ENCODE results near the gene SMARCD1.

Gene SMARCD1

DNA sequence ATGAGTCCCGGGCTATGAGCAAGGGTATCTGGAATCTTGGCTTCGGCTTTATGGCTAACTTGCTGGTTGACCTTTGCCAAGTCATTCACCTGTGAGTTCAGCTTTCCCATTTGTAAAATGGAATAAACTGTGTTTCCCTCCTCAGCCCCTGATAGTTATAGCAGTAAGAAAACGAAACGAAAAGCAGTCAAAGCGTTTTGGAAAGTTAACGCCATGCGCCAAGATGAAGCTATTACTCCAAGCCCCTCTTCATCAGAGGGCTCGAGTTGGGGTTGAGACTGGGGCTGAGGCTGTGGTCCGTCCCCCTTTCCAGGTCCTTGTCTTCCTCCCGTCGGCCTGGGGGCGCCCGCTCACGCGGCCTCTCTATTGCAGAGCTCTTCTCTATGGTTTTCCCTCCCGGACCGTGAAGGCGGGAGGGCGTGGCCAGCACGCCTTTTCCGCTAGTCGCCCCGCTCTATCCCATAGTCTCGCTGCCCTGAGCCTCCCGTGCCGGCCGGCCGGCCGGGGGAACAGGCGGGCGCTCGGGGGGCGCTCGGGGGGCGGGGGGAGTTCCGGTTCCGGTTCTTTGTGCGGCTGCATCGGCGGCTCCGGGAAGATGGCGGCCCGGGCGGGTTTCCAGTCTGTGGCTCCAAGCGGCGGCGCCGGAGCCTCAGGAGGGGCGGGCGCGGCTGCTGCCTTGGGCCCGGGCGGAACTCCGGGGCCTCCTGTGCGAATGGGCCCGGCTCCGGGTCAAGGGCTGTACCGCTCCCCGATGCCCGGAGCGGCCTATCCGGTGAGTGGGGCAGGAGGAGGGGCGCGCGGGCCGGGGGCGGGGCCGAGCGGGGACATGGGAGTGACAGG, at the start of gene SMARCD1:
Gene SMARCD1 (plus strand): TSS at position 568 of the 840 bp plus-strand sequence. CDS start 28 bp downstream, at position 596.
- DNase-seq, result peak; percentile 89

DNA sequence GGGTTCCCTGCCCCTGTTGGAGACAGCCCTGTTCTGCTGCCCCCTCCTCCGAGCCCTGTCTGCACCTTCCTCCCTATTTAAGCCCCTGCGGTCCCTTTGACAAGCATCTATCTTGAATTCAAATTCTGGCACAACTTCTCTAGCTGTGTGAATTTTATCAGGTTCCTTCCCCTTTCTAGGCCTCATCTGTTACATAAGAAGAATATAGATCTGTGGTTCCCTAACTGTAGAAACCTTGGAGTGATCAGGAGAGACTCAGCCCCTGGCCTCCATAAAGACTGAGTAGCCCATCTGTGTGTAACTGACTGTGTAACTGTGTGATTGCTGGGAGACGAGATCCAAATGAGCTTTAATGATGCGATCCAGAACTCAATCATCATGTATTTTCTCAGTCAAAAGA, 46.8 kb upstream of the SMARCD1 start:
- no peak for DNase-seq

DNA sequence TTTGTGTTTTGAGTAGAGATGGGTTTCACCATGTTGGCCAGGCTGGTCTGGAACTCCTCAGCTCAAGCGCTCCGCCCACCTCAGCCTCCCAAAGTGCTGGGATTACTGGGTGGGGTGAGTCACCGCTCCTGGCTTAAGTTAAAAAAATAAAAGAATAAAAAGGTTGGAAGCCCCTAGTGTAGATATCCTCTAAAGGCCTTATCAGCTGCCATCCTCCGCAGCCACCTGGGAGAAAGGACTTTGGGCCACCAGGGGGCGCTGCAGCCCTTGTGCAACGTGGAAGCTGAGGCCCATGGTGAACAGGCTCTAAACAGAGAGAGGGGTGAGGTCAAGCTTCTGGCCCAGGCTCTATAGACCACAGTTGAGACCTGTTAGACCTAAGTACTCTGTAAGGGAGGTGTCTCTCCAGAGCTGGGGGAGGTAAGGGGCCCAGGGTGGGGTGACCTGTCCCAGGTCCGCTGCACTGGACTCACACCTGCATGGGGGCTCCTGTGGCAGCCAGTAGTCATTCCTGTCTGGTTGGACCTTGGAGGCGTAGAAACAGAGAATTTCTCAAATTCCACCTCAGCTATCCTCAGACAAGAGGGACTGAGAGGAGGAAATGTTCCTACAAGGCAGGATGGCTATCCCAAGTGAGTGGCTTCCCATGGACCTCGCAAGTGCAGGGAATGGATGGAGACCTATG, 45.8 kb upstream of the SMARCD1 start:
- DNase-seq, result peak; percentile 70

DNA sequence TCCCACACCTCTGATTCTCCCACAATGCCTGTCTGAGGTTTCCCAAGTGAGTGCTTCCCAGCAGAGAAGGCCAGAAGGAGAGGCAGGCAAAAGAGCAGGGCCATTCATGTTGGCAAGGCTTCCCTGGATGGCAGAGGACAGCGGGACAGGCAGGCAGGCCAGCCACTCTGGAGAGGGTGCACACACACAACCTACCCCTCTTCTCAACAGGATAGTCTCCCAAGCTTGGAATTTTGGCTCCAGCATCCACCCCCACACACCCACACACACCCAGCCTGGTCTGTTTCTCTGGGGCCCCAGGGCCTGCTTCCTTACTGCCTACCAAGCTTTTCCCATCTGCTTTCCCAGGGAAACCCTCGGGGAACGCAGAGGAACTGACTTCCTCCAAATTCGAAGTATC, 44.5 kb upstream of the SMARCD1 start:
- no peak for DNase-seq

DNA sequence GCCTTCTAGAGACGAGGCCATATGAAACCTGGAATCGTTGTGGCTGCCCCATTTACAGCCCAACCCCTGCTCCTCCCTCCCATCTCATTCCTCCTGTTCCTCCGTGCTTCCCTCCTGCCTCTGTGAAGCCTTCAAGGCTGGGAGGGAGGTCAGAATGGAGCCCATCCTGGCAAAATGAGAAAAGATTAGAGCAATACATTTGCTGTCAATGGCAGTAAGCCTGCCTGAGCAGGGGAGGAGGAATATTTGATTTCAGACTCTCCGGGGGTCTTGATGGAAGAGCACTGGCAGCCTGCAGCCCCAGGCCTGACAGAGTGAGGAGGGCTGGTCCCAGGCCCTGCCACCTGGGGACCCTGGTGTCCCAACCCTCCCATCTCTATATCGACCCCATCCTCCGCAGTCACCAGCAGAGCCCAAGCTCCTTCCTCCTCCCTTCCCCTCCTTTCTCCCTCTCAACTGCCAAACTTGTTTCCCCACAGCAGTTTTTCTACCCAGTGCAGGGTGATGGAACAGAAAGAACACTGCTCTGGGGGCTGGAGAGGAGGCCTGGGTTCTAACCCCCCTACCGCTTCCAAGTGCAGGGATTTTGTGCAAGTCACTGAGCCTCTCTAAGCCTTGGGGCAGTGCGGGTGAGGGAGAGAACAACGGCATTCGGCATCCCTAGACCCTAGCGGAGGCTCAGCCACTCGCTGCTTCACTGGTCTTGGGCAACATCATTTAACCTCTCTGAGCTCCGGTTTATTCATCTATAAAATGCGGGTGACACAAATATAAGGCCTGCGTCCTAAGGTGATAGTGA, 43.9 kb upstream of the SMARCD1 start:
- DNase-seq, result no peak

DNA sequence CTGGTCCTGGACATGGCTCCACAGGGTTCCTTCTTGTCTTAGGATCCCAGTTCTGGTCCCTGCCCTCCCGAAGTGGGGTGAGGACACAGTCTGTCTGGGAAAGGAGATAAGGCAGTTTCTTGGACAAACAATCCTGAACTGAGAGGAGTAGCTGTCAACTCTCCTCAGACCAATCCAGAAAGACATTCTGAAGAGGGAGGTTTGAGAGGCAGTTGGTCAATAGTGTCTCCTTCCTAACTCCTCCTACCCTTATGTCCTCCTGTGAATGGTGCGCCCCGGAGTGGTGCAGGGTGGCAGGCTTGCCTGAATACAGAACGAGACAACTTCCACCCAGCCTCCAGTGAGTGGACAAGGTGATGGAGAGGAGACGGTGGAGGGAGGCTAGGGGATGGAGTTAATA, 43.2 kb upstream of the SMARCD1 start:
- no peak for DNase-seq

DNA sequence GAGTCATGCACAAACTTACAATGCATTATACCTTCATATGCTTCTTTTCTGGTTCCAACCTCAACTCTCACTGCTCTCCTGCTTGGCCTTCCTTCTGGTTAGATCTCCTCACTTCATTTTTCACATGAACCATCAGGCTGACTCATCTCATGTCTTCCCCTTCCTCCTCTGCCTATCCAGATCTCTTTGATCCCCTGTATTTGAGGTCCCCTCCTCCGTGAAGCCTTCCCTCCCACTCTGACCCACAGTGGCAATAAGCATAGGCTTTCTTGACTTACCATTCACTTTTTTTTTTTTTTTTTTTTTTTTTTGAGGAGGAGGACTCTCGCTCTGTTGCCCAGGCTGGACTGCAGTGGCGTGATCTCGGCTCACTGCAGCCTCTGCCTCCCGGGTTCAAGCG, 42.4 kb upstream of the SMARCD1 start:
- DNase-seq, result no peak

DNA sequence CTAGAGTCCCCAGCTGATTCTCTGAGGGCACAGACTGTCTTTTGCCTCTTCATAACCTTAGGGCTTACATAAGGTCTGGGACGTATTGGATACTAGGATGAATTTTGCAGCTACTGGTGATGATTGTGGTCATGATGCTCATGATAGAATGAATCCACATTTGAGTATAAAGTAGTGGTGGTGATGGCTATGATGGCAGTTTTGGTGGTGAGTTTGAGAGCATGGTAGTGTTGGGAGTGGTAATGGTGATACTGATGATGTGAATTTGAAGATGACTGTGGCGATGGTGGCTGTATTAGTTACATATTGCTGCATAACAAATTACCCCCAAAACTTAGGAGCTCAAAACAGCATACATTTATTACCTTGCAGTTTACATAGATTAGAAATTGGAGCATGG, 41.8 kb upstream of the SMARCD1 start:
- DNase-seq, result no peak

DNA sequence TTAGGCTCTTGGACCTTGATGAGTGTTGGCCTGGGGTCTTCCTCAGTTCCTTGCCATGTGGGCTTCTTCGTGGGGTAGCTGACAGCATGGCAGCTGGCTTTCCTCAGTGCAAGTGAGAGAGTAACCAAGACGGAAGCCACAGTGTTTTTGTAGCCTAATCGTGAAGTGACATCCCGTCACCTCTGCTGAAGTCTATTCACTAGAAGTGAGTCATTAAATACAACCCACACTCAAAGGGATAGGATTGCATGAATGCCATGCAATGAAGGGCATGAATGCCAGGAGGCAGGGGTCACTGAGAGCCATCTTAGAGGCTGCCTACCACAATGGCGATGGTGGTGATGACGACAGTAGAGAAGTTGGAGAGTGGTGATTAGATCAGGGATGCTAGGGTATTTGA, 41.3 kb upstream of the SMARCD1 start:
- no peak for DNase-seq

DNA sequence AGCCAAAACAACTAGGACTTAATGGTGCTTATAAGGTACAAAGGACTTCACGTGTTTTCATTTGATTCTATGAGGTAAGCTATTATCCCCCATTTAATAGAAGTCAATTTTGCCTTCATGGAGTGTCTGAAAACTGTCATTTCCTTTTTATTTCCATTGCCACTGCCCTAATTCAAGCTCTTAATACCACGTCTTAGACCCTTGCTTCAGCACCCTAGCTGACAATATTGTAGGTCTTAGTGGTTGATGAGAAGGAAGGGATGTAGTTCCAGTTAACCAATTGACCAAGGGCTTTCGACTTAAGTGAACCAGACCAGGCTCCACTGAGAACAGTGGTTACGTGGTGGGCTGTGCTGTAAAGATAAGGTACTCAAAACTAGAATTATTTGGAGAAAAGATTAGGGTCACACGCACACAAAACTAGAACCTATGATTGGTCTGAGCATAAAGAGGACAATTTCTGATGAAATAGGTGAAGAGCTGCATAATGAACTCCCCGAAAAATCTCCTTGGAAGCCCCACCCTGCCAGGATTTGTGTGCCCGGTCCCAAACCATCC, 37.4 kb upstream of the SMARCD1 start:
- DNase-seq, result no peak

DNA sequence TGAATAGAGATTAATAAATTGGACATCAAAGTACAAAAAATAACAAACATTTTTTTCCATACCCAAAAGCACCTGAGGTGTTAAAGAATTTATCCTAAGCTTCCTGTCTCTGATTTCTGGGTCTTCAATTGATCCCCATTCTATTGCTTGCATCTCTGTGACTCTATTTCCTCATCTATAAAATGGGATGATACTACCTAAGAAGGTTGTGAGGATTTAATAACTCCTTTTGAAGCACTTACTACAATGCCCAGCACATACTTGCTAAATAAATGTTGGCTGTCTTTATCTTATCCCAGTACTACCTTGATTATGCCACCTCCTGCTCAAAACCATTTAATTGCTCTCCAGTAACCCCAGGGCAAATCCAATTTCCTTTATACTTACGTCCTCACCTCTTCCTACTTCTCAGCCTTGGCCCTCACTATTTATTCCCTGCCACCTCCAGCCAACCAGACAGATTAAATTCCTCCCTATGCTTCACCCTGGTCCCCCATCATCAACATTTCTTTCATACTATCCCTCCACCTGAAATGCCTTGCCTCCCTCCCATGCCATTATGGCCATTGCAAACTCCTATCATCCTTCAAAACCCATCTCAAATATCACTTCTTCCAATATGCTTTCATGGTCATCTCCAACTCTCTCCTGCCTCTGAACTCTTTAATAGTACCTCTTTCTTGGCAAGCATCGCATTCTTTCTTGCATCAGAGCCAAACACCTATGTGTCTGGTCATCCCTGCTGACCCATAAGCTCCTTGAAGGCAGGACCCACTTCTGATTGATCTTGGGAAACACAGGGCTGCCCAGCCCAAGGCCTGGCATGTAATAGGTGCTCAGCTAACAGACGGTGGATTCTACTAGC, 35.7 kb upstream of the SMARCD1 start:
- no peak for DNase-seq

DNA sequence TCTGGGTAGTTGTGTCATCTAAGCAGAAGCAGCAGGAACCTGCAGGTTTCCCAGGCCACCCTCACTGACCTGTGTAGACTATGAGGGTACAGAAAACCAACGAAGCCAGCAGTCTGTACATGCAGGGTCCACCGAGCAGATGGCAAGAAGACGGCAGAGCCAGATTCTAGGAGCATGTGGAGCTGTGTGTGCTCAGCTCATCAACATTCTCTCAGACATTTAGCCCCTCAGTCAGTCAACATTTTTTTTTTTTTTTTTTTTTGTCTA, 35.1 kb upstream of the SMARCD1 start:
- DNase-seq, result no peak

DNA sequence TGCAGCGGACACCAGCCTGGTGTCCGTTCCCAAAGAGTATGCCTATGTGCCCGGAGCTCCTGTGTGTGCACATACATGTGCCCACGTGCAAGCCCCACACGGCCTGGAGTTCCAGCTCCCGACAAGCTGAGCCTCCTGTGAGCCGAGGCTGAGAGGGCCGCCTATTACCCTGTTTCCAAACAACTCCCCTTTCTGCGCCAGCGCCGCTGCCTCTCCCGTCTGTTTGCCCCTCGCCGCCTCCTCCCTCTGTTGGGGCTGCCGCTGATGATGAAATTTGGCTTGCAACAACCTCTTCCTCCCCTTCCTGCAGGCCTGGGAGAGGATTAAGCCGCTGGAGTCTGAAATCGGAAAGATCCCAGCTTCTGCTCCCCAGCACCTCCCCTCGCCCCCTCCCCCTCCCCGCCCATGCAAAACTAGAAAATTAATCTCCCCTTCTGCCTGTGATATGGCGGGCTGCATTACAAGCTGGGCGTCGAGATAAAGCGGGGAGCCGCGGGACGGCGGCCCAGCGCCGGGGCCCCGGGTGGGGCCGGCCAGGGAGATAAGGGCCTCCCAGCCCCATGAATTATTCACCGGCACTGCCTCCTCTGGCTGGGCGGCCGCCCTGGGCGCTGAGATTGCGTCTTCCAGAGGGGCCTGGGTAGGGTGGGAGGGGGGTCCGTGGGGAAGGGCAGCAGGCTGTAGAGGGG, 34.6 kb upstream of the SMARCD1 start:
- no peak for DNase-seq

DNA sequence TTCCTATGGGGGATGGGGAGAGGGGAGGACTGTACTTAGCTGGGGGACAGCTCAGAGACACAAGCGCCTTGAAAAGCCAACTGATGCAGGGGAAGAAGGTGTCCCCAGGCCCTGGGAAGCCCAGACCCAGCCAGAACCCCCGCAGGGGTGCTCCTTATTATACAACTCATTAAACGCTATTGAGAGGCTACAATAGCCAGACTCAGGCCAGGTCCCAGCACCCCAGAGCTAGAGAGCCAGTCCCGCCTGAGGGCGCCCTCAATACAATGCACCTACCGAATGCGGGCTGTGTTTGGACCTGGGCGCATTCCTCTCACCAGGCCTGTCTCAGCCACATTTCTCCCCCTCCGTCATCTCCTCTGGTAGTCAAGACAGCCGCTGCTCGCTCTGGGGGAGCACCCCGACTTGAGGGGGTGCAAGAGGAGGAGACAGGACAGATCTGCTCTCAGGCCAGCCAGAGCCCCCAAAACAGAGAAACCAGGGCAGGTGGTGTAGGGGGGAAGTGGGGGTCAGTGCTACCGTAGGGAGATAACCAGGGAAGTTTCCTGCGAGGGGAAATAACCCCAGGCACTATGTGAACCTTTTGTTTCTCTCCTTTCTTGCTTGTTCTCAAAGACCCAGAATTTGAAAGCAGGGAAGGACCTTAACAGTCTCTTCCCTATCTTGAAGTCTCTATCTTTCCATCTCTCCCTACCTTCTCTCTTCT, 33.9 kb upstream of the SMARCD1 start:
- DNase-seq, result no peak

DNA sequence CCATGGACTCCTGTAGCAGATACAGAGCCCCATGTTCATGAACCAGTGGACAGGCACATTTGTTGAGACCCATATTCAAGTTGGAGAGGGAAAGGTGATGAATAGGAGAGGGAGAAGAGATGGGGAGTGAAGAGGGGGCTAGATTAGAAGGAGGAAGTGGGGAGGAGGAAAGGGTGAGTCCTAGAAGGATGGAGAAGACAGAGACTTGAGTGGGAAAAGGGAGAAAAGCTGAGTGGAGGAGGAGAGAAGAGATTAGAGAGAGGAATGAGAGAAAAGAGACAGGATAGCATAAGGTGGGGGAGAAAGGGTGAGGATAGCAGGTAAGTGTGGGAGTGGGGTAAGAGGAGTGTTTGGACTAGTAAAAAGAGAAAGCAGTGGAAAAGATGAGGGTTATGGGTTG, 32.6 kb upstream of the SMARCD1 start:
- no peak for DNase-seq

DNA sequence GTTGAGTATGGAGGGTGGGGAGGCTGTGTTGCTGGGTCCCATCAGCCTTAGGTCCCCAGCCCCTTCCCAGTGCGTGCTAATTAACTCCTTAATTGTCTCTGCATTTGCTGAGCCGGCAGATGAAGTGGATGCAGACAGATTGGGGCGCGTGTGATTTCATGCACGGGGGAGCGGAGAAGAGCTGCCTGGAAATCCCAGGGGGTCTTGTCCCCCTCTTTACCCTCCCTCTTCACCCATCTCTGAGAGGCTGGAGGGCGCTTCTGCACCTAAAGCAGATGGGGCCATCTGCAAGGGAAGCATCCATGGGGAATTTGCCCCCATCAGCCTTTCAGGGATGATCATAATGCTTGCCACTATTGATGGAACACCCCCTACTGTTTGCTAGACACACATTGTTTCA, 32.2 kb upstream of the SMARCD1 start:
- DNase-seq, result no peak

DNA sequence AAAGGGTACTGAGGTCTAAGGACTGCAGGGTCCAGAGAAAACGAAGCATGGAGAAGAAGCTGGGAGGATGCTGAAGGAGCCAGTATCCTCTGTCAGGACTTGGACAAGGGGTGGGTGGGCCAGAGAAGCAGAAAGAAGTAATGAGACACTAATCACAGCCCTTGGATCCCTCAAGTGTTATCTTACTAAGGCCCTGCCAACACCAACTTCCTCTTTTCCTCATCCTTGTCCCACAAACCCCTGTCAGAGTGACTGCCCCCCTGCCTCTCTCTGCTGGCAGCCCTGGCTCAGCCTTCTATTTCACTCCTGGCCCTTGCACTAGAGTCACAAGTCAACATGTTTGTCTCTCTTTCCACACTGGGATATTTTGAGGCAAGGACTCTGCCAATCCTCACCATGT, 31.6 kb upstream of the SMARCD1 start:
- DNase-seq, result no peak

DNA sequence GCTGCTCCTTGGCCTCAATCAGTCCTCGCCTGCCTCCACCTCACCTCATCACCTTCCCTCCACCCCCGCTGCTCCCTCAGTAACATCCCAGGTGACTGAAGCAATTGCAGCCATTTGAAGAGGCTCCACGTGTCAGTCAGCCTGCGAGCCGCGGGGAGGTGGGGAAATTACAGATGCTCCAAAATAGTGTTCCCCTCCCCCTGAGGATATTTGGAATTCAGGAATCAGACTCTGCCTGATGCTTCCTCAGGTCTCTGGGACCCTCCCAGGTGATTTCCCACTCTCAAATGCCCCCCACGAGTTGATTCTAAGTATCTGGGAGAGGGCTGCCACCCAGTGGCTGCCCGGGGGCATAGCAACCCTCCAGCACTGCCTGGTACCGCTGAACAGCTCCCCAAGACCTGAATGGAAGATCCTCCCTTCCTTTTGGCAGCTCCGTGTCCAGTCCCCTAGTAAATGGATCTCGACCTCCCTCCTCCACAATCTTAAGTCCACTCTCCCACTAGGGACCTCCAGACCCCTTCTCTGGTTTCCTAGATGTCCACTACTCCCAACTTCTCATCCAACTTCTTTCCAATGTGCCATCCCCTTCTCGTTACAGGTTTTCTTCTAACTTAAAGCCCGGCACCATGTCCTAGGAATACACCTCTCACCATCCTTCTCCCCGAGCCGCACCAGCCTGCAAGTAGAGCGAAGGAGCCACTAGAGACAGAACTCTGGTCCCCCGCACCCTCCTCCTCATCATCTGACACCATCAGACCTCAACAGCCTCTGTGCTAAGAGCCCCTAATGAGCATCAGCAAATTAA, 29.1 kb upstream of the SMARCD1 start:
- peak; percentile 39 for DNase-seq

DNA sequence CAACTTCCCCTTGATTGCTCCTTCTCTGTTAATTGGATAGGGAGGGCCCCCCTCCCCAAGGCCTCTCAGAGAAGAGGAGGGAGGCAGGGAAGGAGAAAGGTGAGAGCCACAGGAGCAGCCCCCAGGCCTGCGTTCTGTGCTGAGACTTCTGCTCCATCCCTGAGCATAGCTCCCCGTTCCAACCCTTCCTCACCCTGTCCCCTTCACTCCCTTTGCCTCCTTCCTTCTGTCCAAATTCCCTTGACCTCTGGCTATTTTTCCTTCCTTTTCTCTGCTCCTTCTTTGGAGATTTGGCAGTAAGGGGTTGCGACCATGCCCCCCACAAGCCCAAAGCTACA, 28.5 kb upstream of the SMARCD1 start:
- no peak for DNase-seq

DNA sequence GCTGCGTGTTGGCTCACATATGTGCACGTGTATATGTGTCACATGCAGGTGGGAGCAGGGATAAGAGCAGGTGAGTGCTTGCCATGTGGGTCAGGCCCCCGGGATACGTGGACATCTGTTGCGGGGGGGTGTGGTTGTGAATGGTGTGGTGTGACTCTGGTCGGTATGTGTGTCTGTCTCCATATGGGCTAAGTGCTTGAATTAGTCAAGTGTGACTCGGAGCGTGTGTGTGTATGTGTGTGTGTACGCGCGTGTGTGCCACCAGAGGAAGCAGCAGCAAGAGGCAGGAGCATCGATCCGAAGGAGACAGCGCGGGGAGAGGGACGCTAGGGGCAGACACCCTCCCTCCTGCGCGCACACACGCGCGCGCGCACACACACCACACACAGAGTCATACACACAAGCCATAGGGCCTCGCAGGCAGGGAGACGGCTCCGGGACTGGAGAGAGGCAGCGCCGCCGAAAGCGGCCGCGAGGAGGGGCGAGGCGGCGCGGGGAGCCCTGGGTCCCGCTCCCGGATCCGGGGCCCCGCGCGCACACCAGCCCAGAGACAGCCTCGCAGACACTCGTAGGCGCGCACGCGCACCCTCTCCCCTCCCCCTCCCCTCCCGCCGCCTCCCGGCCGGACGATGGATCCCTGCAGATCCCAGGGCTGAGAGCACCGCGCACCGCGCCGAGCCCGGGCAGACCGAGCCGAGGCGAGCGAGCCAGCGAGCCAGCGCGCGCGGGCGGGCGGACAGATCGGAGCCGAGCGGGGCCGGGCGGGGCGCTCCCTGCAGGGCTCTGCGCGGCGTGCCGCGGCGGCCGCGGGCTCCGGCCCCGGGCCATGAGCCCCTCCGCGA, 27.9 kb upstream of the SMARCD1 start, which contains the start of gene ASIC1:
Gene ASIC1 (plus strand): TSS at position 597 of the 842 bp plus-strand sequence. CDS start 1,171 bp downstream, outside the sequence.
- DNase-seq, result peak; percentile 40
